IPS DF 6.9 (cell line): ENCODE data around the gene SMOC1.
A peak's percentile ranks its signal among the peaks of the same experiment; 100 is the strongest.

ENCODE experiments used
- DNase-seq: peaks from one replicate; pipeline ENCODE4 v3.0.0-alpha.2; 2013; ENCODE audit warnings: low read depth, low spot score
- H3K27ac ChIP-seq: one replicate; pipeline ENCODE4 v1.5.1; 2013; ENCODE audit warnings: low read length, control low read depth
- H3K27me3 ChIP-seq: 2 replicates; pipeline ENCODE4 v1.6.1; 2013; ENCODE audit warnings: mild to moderate bottlenecking, low read length; ENCODE audit not compliant: control insufficient read depth, insufficient read depth
- H3K36me3 ChIP-seq: 2 replicates; pipeline ENCODE4 v1.6.1; 2013; ENCODE audit warnings: low read length; ENCODE audit not compliant: control insufficient read depth, insufficient read depth
- H3K4me1 ChIP-seq: 2 replicates; pipeline ENCODE4 v1.6.1; 2013; ENCODE audit warnings: low read length; ENCODE audit not compliant: control insufficient read depth, insufficient read depth
- H3K4me3 ChIP-seq: 2 replicates; pipeline ENCODE4 v1.5.1; 2013; ENCODE audit warnings: mild to moderate bottlenecking, low read length
- H3K9me3 ChIP-seq: 2 replicates; pipeline ENCODE4 v1.6.1; 2013; ENCODE audit warnings: low read length, inconsistent platforms; ENCODE audit not compliant: control insufficient read depth, insufficient read depth
- WGBS: extraction: QIAGEN DNeasy Blood & Tissue Kit; methylation state at CpG from one replicate; pipeline ENCODE4 v1.1.7; 2013; ENCODE audit warnings: mixed read lengths, missing lambda C conversion rate; ENCODE audit not compliant: insufficient read length, insufficient coverage; 5-methylcytosine and 5-hydroxymethylcytosine counted together

Gene SMOC1

DNA sequence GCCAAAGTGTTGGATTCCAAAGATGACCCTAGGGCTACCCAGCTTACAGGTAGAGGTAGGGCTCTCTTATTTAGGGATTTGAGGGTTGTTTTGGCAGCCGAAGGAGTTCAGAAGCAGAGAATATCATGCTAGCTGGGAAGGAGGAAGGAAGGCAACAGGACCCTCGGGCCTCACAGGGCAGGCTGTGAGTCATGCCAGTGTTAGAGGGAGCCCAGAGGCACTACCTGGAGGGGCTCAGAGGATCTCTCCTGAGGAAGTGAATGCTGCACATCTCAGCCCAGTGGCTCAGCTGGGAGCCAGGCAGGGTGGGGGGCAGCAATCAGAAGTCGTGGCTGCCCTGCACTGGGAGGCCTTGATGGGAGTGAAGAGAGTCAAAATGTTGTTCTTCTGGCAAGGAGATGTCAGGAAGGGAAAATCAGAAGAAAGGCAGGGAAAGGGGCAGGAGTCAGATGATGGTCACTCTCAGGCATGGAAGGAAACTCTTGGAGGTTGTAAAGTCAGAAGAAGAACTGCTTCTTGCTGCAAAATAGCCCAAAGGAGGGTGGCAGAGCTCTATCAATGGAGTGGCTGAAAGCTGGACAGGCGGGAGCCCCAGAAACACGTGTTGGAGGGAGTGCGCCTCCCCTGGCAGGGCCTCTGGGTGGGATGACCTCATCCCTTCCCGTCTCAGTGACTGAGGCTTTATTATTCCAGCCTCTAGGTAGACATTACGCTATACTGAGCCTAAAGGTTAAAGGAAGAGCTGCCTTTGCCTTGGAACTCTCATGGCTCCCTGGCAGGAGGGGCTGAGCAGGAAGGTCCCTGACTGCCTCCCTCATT is 141.3 kb downstream of the SMOC1 start:
- no peak overlapping the region for H3K4me3 ChIP-seq
- H3K27me3 ChIP-seq, result no peaks in the 10 kb centered on the region
- DNase-seq, result no peak
- WGBS, result no CpG with 5 or more reads among the region's 8 CpGs
- no peaks in the 10 kb centered on the region; the same call in 1 of the 2 replicates for H3K4me1 ChIP-seq
- no peaks in the 10 kb centered on the region for H3K36me3 ChIP-seq
- H3K9me3 ChIP-seq, result no peaks in the 10 kb centered on the region
- no peak overlapping the region for H3K27ac ChIP-seq

DNA sequence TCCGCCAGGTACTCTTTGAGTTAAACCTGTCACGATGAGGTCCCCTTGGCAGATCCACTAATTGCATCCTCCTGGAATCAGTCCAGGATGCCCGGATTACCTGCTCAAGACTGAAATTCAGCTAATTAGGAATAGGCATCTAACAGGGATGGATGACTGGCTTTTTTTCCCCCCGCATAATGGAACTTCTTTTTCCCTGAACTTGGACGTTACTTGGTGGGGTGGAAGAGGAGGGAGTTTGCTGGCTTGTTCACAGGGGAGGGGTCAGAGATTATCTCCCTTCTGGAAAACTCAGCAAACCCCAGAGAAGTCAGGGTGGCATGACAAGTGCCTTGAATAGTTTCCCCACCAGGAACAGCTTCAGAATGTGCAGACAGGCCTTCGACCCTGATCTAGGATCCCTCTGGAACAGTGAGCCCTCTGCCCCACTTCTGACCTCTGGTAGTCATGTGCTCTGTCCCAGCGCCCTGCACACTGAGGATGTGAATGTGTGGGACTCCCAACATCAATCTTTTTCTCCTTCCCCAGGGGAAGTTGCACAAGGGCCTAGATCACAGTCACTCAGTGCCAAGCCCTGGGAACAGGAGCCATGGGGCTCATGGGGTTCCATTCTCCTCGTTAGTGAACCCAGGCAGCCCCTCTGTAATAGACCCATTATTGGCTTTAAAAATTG is 142.5 kb downstream of the SMOC1 start:
- no CpG with 5 or more reads among the region's 8 CpGs for WGBS
- H3K27me3 ChIP-seq, result no peaks in the 10 kb centered on the region
- H3K9me3 ChIP-seq, result no peaks in the 10 kb centered on the region
- H3K4me1 ChIP-seq, result no peaks in the 10 kb centered on the region; the same call in 1 of the 2 replicates
- H3K36me3 ChIP-seq, result no peaks in the 10 kb centered on the region
- DNase-seq, result no peak
- H3K4me3 ChIP-seq, result no peak overlapping the region
- H3K27ac ChIP-seq, result no peak overlapping the region

DNA sequence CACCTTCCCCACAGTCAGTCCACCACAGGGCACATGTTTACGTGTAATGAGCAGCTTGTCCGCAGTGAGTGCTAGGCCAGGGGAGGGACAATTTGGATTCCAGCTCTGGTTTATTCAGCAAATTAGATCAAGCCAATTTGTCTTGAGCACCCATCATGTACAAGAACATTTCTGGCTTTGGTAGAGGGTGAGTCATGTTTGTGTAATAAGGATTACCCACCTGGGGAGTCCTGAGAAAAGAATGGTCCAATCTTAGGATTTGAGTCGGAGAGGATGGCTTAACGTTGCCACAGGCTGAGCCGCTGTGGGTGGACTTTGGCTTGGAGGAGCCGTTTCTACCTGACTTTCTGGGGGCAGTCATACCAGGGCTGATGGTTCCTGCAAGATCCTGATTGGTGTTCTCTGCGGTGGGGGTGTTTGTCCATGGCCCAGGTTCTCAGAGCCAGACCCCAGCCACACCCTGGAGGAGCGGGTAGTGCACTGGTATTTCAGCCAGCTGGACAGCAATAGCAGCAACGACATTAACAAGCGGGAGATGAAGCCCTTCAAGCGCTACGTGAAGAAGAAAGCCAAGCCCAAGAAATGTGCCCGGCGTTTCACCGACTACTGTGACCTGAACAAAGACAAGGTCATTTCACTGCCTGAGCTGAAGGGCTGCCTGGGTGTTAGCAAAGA is 143.7 kb downstream of the SMOC1 start:
- Histone ChIP-seq H3K4me3 (no peak overlapping the region), H3K9me3 (no peaks in the 10 kb centered on the region), H3K36me3 (no peaks in the 10 kb centered on the region), H3K27ac (no peak overlapping the region), H3K4me1 (no peaks in the 10 kb centered on the region; the same call in 1 of the 2 replicates), H3K27me3 (no peaks in the 10 kb centered on the region)
- WGBS, result no CpG with 5 or more reads among the region's 15 CpGs
- no peak for DNase-seq

DNA sequence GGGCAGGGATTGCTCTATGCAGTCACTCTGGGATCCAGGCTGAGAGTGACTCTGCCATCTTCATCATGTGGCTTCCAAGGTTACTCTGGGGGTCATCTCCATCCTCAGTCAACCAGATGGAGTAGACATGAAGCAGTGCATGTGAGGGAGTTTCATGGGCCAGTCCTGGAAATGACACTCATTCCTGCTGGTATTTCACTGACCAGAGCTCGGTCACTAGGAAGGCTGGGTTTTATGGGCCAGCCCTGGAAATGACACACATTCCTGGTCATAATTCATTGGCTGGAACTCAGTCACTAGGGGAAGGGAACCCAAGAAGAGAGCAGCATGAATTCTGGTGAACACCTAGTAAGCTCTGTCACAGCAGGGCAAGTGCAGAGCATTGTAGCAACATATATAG is 144.7 kb downstream of the SMOC1 start:
- DNase-seq, result no peak
- H3K4me3 ChIP-seq, result no peak overlapping the region
- no peaks in the 10 kb centered on the region; the same call in 1 of the 2 replicates for H3K4me1 ChIP-seq
- WGBS, result no CpG with 5 or more reads among the region's 1 CpG
- no peak overlapping the region for H3K27ac ChIP-seq
- H3K27me3 ChIP-seq, result no peaks in the 10 kb centered on the region
- no peaks in the 10 kb centered on the region for H3K36me3 ChIP-seq
- no peaks in the 10 kb centered on the region for H3K9me3 ChIP-seq

DNA sequence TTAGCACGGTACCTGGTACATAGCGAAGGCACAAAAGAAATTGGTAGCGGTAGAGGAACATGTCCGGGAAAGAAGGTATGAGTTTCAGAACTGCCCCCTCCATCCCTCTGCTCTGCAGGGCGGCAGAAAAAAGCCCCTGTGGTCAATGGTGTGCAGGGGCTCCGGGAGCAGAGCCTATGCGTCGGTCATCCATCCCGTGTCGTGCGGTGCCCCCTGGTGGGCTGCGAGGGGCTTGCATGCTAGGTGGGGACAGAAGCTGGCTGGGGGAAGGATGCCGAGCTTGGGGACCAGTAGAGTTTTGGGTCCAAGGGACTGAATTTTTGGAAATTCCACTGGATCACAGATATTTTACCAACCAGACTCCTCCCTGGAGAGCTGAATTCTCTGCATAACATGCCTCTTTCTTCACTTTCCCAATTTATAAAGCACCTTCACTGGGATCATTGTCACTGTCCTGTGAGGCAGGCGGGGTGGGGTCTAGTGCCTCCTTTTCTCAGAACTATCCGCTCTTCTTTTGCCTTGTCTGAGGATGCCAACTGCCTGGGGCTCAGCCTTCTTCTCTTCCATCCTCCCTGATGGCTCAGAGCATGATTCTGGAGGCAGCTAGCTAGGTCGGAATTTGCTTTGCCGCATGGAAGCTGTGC is 148.7 kb downstream of the SMOC1 start:
- no peak overlapping the region for H3K27ac ChIP-seq
- peaks cover 1% of the 10 kb centered on the region; the same call in 1 of the 2 replicates for H3K4me1 ChIP-seq
- H3K4me3 ChIP-seq, result no peak overlapping the region
- no peaks in the 10 kb centered on the region for H3K9me3 ChIP-seq
- H3K36me3 ChIP-seq, result no peaks in the 10 kb centered on the region
- no peaks in the 10 kb centered on the region for H3K27me3 ChIP-seq
- no CpG with 5 or more reads among the region's 17 CpGs for WGBS
- DNase-seq, result peak; percentile 66

DNA sequence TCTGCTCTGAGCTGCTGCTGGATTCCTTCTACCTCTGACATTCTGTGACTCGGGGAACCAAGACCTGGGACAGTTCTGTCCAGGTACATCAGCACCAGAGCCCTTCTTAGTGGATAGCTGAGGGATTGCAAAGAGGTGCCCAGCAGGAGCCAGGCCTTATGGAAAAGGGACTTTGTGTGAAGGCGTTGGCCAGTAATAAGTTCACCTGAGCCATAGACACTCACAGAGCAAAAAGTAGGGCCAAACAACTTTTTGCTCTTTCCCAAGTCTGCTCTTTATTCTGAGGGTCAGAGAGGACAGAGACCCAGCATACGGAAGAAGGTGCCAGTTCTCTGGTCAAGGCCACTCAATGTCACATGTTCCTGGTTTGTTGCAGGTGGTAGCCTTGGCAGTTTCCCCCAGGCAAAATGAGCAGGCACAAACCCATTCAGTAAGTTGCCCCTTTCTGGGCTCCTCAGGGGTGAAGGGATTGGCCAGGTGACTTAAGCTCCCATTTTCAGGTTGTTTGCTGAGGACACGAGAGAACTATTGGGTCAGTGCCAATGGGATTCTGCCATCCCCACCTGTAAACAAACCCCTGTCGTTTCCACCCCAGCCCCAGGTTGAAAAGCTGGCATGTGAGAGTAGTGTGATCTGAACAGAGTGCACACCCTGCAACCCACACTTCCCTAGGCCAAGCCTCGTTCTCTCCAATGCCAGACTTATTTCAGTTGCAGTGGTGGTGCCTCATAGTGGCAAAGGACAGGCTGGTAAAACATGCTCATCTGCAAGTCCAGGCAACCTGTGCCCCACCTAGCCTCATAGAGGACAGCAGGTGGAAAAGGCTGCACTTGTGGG is 150.3 kb downstream of the SMOC1 start:
- WGBS, result no CpG with 5 or more reads among the region's 6 CpGs

DNA sequence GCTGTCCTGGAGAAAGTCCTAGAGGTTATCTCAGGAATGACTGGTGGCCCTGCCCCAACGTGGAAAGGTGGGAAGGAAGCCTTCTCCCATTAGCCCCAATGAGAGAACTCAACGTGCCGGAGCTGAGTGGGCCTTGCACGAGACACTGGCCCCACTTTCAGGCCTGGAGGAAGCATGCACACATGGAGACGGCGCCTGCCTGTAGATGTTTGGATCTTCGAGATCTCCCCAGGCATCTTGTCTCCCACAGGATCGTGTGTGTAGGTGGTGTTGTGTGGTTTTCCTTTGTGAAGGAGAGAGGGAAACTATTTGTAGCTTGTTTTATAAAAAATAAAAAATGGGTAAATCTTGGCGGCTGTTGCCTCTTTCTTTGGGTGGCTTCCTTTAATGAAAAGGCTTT is 152.8 kb downstream of the SMOC1 start:
- no CpG with 5 or more reads among the region's 9 CpGs for WGBS
- Histone ChIP-seq H3K4me1 (peaks cover 5% of the 10 kb centered on the region), H3K27ac (no peak overlapping the region), H3K27me3 (no peaks in the 10 kb centered on the region), H3K36me3 (no peaks in the 10 kb centered on the region), H3K4me3 (no peak overlapping the region), H3K9me3 (no peaks in the 10 kb centered on the region)
- DNase-seq, result no peak

More for the DNA sequence above, 150.3 kb downstream of the SMOC1 start:
- Histone ChIP-seq H3K4me3 (no peak overlapping the region), H3K9me3 (no peaks in the 10 kb centered on the region), H3K27me3 (no peaks in the 10 kb centered on the region), H3K36me3 (no peaks in the 10 kb centered on the region), H3K4me1 (peaks cover 5% of the 10 kb centered on the region), H3K27ac (no peak overlapping the region)
- DNase-seq, result no peak

DNA sequence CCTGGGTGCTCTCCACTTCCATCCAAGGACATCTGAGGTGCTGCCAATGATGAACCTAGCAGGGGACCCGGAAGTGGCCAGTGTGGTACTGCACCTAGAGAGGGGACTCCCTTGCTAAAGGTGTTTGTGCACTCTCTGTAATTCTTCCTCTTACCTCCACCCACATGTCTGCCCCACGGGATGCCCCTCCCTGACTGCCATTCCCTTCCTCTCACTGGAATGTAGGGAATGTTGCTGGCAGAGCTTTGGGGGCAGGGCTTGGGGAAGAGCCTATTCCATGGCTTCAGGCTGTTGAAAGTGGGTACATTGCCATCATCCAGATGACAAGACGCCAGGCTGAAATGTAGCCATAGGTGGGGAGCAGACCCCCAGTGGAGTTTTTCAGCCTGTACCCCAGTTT is 153.2 kb downstream of the SMOC1 start:
- Histone ChIP-seq H3K36me3 (no peaks in the 10 kb centered on the region), H3K9me3 (no peaks in the 10 kb centered on the region), H3K27me3 (no peaks in the 10 kb centered on the region), H3K4me1 (peaks cover 5% of the 10 kb centered on the region), H3K4me3 (no peak overlapping the region), H3K27ac (no peak overlapping the region)
- no CpG with 5 or more reads among the region's 3 CpGs for WGBS
- DNase-seq, result peak; percentile 16

DNA sequence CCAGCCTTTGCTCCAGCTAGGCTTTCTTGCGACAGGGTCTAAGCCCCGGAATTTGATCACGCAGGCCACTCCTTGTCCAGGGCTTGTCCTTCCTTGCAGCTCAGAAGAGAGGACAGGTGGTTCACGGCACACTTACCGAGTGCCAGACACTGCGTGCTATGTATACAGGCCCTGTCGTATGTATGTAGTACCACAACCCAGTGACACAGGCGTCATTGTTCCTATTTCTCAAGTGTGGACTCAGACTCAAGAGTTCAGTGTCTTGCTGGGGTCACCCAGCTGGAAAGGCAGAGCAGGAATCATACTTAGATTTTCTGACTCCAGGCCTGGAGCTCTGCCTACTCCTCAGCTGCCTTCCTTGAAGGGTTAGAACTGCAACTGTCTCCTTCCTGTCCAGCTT is 153.9 kb downstream of the SMOC1 start:
- Histone ChIP-seq H3K4me1 (peaks cover 5% of the 10 kb centered on the region), H3K9me3 (no peaks in the 10 kb centered on the region), H3K36me3 (no peaks in the 10 kb centered on the region), H3K27ac (no peak overlapping the region), H3K4me3 (no peak overlapping the region), H3K27me3 (no peaks in the 10 kb centered on the region)
- DNase-seq, result no peak
- no CpG with 5 or more reads among the region's 8 CpGs for WGBS
